Activated CD4-positive, CD25-positive, alpha-beta regulatory T cell treated with anti-CD3 and anti-CD28 coated beads, Interleukin-2, amount 50 U/mL, for 16 hours (primary cell): ENCODE measurements around the gene FNDC7.
"Not testable (repeated sequence)": the region's sequence is repeated elsewhere in the genome, so short reads cannot be mapped to it uniquely, and the experiment has no call there.

Experiments
- DNase-seq: peaks from one replicate; pipeline ENCODE4 v3.0.0-alpha.2; 2020; ENCODE audit warnings: low read depth, low spot score

Gene FNDC7

DNA sequence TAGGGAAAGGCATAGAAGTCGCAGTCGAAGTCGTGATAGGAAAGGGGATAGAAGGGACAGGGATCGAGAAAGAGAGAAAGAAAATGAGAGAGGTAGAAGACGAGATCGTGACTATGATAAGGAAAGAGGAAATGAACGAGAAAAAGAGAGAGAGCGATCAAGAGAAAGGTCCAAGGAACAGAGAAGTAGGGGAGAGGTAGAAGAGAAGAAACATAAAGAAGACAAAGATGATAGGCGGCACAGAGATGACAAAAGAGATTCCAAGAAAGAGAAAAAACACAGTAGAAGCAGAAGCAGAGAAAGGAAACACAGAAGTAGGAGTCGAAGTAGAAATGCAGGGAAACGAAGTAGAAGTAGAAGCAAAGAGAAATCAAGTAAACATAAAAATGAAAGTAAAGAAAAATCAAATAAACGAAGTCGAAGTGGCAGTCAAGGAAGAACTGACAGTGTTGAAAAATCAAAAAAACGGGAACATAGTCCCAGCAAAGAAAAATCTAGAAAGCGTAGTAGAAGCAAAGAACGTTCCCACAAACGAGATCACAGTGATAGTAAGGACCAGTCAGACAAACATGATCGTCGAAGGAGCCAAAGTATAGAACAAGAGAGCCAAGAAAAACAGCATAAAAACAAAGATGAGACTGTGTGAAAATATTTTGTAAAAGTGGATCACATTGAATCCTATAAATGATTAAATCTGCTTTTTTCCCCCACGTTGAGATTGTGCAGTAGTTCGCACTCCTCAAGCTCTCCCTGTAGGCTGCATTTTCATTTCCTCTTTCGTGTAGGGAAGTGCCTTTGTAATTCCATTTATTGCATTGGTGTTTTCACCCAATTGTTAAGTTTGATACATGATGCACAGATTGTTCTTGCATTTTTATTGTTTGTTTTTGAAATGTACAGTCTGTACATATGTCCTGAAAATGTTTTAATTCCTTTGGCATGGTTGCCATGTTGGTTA lies 13.1 kb upstream of the FNDC7 start:
- no peak for DNase-seq

DNA sequence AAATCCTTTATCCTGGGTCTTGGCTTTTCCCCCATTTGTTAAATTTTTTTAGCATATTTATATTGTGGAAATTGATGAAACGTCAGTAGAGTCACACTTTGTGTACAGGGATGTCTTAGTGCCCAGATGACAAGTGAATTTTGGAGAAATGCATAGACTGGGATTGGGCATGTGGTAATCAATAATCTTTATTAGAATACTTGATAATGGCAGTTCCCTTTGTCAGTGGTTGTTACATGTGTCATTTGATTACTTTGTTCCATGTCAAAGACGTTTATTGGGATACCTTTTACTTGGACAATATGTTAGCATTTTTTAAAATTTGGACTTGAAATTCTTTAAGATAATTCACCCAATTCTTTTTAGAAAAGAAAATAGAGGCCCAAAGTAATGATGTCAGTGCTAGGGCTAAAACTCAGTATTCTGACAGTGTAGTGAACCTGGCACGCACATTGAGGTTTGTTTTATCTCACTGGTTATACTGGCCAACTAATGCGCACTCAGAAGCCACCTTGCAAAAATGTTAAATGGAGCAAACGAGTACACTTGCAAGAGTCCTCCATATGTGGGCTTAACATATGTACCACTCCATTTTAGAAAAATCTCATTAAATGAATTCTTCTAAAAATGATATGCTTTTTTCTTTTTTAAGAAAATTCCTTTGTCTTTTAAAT lies 11.4 kb upstream of the FNDC7 start:
- DNase-seq: no peak

DNA sequence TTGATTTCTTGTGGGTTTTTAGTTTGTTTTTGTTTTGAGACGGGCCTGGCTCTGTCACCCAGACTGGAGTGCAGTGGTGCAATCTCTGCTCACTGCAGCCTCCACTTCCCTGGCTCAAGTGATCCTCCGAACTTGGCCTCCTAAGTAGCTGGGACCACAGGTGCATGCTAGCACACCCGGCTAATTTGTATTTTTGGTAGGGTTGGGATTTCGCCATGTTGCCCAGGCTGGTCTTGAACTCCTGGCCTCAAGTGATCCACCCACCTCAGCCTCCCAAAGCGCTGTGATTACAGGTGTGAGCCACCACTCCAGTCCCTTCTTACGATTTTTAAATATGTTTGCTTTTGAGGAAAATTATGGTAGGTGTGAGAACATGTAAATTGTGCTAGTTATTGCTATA lies 10.6 kb upstream of the FNDC7 start:
- DNase-seq: not testable (repeated sequence)

DNA sequence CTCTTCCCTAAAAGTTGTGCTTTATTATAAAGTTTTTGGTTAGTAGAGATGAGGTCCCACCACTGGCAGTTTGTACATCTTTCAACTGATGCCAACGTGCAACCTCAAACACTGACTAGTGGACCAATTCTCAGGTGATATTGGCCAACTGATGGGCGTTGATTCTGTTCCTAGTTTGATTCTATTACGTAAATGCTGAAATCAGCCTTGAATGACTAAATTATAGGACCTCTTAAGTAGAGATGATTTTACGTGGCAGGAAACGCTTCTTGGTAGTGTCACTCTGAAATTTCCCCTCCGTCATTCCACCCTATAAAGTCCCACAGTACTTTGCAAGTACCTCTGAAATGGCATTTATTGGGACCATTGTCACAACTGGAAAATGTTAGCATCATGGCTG lies 8.8 kb upstream of the FNDC7 start:
- no peak for DNase-seq

DNA sequence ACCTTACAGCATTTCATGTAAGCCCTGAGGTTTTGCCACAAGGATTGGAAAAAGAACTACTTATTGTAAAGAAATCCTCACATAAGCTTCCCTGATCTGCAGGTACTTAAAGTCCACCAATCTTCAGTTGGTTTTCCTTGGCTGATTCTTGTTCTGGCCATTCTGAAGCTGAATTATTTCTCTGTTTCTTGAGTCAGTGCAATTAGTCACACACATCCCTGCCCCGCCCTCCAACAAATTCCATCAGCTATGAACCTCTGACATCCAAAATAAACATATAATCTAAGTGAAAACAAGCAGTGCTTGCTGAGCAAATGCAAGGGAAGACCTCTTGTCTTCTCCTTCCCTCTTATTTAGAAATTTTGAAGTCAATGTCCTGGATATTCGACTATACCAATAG lies 8.2 kb upstream of the FNDC7 start:
- no peak for DNase-seq

DNA sequence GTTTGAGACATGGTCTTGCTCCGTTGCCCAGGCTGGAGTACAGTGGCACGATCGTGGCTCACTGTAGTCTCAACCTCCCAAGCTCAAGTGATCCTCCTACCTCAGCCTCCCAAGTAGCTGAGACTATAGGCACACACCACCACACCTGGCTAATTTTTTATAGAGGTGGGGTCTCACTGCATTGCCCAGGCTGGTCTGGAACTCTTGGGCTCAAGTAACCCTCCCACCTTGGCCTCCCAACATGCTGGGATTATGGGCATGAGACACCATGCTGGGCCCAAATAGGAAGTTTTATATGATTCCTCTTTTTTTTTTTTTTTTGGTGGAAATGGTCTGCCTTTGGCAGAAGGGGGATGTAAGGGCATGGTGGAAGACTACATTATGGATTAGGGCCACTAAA lies 6.1 kb upstream of the FNDC7 start:
- DNase-seq: no peak

DNA sequence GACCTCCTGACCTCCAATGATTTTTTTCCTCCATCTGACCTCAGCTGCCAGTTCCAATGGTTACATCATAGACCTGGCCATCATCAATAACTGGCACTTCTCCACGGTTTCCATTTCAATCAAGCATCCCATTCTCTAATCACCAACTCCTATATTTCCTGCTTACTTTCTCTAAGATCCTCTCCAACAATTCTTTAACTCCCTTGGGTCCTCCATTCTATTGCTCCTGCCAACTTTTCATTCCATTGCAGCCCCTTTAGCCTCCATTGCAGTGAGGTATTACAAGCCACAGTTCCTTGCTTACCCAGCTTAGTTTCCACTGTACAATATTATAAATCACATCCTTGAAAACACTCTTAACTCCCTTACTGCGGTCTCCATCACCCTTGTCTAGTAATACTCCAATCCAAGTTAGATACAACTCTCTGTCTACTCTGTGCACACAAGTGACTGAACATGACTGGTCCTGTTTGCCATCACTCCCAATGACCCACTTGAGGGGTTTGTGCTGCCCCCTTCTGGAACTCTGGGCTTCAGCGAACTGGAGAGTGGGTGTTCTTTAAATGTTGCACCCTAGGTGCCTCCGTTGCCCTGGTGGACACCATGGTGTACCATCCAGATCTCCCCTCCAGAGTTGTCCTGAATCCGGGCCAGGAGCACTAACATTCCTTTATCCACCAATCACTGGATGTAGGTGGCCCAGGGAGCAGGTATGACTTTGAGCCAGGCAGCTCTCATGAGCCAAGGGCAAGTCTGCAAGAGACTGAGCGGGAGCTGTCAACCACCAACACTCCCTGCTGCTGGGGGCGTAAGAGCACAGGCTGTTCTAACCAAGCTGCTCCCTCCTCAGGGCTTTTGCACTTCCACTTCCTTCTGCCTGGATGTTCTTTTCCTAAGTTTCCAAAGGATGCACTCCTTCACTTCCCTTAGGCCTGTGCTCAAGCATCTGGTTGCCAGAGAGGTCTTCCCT lies 3.7 kb upstream of the FNDC7 start:
- peak; percentile 33 for DNase-seq

DNA sequence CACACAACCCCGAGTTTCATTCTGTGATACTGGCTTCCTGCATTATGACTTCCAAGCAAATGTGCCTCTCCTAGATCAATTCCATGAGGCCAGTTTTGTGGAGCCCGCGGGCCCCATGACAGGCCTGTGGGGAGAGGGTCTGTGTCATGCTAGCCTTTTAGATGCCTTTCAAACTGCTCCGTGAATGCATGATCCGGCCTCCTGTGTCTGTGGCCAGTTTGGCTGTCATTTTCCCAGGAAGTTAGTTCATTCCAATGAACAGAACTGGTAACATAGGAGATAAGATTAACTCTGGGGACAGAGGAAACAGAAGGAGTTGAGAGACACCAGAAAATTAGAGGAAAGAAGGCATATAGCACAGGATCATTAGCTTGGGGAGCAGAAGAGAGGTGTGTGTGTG lies 3.2 kb downstream of the FNDC7 start:
- DNase-seq: no peak

DNA sequence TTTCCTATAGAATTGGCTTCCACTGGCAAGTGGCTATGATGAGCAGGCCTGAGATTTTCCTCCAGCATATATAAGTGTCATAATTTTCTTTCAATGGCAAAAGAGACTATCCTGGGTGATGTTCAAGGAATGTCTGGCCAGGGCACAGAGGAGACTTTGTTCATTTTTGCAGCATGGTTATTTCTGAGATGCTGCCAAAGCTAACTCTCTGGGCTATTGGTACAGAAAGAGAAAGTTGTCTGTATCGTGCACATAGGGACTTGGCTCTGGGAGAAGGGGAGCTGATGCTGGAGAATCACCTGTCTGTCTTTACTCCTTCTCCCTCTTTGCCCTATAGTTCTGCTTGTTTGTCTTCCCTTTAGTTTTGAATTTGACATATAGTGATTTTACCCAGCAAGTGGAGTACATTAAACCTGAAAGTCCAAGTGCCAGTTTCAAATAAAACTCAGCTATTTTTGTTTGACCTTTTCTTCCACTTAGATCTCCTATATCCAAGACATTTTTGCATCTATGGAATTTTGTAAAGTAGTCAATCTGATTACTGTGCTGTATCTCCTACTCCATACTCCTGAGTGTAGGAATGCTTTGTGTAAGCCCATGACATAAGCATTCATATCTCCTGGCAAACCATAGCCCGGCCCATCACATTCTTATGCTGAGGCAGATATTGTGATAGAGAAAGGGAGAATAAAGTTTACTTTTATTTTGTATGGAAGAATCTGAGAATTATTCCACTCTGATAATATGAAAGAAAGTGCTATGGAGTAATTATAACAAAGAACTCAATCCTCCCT lies 3.9 kb downstream of the FNDC7 start:
- DNase-seq: no peak

DNA sequence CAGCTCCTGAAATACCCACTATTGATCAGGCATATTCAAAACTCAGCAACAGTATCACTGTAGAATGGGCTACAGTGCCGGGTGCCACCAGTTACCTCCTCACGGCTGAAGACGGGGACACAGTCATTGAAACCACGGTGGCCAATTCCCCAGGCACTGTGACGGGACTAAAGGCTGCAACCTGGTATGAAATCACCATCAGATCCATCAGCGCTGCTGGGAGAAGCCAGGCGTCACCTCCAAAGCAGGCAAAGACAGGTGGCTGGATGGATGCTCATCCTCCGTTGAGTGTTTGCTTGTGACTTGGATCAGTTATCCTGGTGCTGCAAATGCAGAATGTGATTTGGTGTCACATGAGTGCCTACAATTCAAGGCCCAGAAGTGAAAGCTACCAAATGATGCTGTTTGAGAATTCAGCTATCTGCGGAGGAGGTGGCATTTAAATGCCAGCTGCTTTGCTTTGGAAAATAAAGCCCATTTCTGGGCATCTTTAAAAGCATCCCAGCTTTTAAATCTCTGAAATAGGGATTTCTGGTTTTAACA lies 5.1 kb downstream of the FNDC7 start:
- no peak for DNase-seq

DNA sequence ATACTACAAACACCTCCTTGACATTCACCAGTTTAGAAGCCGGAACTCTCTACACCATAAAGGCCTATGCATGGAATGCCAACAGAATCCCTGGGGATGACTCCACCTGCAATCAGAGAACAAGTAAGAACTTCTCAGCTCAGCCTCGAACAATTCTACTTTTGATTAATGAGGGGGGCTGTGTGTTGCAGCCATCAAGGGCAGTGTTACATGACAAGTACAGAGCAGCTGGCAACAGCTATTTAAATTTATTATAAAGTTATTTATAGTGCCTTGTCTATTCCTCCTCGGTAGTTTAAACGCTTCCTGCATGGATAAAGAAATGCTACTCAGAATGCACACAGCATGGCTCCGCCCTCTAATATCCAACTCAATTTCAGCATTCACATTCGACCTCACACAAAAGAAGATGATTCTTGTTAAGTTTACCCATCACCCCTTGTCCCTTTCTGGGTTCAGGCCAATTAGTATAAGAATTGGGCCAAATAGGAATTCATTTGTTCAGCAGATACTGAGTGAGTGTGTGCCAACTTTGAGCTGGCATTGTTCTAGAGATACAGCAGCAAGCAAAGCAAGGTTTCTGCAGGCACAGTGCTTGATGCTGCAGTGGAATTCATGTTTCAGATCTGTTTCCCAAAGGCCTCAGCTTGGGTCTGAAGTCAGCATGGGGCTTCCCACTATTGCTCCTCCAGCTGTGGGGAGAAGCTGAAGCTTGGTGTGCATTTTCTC lies 6.4 kb downstream of the FNDC7 start:
- no peak for DNase-seq

DNA sequence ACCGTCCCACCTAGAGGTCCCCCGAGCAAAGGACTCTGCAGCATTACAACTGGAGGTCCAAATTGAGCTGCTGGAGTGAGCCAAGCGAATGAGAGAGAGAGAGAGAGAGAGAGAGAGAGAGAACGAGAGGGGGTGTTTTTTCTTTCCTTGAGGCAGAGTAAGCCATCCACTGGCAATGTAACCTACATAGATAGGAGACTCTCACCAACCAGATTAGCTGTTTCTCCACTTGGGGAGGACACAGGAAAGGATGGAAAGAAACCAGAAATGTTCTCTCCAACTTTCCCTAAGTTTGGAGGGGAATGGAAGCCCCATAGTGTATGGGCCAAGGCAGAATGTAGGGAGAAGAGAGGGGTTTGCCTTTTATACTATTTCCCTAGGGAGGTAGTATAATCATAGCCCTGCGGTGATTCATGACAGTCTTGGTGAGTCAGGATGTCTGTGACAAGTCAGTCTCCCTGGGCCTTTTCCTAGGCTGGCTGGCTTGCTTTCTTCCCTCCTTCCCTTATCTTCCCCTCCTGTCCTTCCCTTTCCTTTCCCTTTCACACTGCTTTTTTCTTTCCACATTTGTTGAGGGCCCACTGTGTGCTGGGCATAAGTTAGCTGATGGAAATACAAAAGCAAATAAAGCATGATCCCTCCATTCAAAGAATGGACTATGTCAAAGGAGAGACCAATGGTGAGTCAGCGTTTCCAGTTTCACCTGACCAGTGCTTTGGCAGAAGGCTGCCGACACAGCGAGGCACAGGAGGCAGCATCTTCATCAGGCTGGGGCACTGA lies 7.1 kb downstream of the FNDC7 start:
- DNase-seq: no peak

DNA sequence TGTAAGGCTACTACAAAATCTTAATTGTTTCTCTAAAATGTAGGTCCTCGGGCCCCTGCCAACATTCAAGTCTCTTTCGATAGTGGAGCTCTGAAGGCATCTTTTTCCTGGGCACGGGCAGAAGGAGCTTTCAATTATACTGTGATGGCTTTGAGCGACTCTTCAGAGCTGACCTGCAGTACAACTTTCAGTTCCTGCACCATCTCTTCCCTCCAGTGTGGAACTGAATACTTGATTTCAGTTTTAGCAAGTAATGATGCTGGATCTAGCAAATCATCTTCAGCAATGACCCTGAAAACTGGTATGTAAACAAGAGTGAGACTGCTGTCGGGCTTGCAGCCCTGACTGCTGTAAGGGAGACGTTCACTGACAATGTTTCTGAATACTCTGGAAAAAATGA lies 9.6 kb downstream of the FNDC7 start:
- no peak for DNase-seq

DNA sequence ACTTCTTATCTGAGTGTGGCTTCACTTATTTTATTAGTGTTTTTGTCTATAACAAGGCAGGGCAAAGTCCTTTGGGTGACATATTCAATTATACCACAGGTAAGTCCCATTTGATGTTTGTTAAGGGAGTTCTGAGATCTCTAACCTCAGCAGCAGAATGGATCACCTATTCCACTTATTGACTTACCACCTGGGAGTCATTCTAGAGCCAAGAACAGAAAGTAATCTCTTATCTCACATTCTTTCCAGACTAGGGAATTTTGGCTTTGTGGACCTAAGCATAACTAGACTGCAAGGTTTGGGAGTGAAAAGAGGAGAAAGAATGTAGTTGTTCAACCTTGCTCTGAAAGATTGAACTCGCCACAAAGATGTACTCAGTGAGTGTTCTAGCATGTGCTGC lies 13.2 kb downstream of the FNDC7 start:
- DNase-seq: no peak

DNA sequence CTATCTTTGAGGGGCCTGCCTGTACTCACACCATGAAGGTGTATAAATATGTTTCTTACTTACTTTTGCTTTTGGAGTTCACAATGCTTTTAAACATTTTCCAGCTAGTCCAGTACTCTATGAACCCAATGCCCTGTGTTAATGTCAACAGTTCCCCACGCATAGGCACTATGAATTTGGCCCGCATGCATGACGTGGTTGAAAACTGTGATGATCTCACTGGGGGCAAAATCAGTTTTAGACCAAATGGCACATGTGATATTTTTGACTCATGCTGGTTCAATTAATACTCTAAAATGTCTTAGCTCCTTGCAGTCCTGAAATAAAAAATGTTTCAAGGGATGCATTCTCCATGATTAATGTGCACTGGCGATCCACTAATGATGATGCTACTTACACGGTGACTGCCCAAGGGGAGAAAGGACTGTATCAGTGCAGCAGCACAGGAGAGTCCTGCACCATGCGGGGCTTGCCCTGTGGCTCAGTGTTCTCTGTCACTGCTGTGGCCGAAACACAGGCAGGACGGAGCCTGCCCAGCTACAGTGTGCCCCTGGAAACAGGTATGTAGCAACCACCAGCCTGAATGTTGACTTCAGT lies 15.7 kb downstream of the FNDC7 start:
- DNase-seq: no peak

DNA sequence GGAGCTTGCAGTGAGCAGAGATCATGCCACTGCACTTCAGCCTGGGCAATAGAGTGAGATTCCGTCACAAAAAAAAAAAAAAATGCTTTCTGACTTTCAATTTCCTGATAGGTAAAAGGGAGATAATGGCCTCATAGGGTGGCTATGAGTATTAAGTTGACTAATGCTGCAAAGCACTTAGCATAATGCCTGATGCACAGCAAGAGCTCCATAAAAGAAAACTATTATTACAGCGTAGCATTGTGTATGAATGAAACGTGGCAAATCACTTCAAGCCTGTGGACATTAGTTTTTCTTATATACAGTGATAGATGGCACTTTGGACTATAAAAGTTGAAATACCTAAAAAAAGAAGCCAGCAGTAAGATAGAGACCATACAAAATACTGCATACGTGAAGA lies 16.8 kb downstream of the FNDC7 start:
- DNase-seq: no peak

DNA sequence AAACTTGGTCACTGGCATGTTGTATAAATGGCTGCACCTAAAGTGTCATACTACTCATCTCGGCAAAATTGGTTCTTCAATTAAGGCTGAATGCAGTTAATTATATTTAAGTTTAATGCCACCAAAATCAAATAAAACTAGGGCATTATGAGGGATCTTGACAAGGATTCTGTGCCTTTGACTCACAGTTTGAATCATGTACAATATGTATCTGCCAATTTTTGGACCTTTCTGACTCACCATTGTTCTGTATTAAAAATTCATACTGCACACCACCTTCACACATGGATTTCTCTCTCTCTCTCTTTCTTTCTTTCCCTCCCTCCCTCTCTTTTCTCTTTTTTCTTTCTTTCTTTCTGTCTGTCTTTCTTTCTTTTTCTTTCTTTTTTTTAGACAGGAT lies 19.7 kb downstream of the FNDC7 start:
- no peak for DNase-seq

DNA sequence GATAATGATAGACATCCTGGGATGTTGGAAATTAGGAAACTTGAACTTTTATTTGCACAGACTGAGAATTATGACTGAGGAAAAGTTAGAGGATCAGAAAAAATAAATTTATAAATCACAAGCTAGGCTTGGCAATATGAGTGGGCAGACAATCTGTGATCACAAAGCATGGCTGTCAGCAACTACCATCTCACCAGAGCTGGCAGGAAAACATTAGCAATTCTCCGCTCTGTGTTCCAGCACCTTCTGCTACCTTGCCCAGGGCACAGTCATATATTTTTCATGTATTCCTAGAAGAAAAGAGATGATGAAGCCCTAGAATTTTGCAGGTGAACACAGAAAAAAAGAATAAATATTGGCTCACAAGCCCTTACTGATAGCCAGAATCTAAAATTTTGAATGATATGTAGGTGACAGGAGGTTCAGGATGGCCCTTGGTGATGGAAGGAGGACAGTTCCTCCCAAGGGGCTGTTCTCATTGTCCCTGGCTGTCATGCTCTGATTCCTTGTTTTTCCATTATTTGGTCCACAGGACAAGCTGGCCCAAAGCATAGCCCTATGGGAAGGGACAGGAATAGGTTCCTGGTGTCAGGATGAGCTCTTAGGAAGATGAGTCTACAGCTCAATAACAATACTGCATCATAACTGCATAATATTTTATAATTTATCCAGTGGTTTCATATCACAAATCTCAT lies 21.6 kb downstream of the FNDC7 start:
- DNase-seq: no peak
